GM13977 (cell line): ENCODE data around the gene RAB26.

Experiments
- DNase-seq: peaks from one replicate; pipeline ENCODE4 v3.0.0; 2012; ENCODE audit warnings: low spot score
- CTCF ChIP-seq: IDR thresholded peaks from 2 replicates; pipeline ENCODE4 v1.5.1; 2012; ENCODE audit warnings: mild to moderate bottlenecking, control low read depth; ENCODE audit not compliant: insufficient read depth; ENCODE audit errors: extremely low read depth, missing control alignments
- in situ Hi-C: fragments of 300-500 bp; cut with MboI; formaldehyde crosslinking; loops from one replicate; pipeline ENCODE4 v1.12.0; 2022; ENCODE audit warnings: low sequenced_read_pairs, low pct_unique_long_range_greater_than_20kb, mixed read lengths, inconsistent platforms; ENCODE audit not compliant: unreplicated experiment

The RAB26 gene

GRCh38 chr16:2170080-2170479 is 21.7 kb downstream of the RAB26 start:
- no peak for DNase-seq
- no peak for TF ChIP-seq CTCF
- in situ Hi-C loops, result no loop called here

- no peak for DNase-seq
- no peak for TF ChIP-seq CTCF
- in situ Hi-C loops, result no loop called here
Observed at GRCh38 chr16:2170587-2171435, 22.4 kb downstream of the RAB26 start.

- no peak for DNase-seq
- in situ Hi-C loops, result no loop called here
- no peak for TF ChIP-seq CTCF
Observed at GRCh38 chr16:2171601-2172178, 23.3 kb downstream of the RAB26 start.

- no peak for TF ChIP-seq CTCF
- in situ Hi-C loops, result no loop called here
- no peak for DNase-seq
Observed at GRCh38 chr16:2172688-2173335, 24.4 kb downstream of the RAB26 start.

GRCh38 chr16:2173366-2173765 is 24.9 kb downstream of the RAB26 start:
- TF ChIP-seq CTCF, result no peak
- DNase-seq, result no peak
- in situ Hi-C loops, result no loop called here

- DNase-seq, result no peak
- TF ChIP-seq CTCF, result no peak
- in situ Hi-C loops, result no loop called here
Observed at GRCh38 chr16:2173916-2174315, 25.5 kb downstream of the RAB26 start.
